H9 (cell line): ENCODE results near the gene ZNRF1. TPM values are rescaled to one million over a fixed set of nuclear protein-coding genes. Genes with fewer than 3 reads are reported as not detected.

ENCODE experiments used
- DNase-seq: peaks from one replicate; pipeline ENCODE4 v3.0.0-alpha.2; 2017
- H2AFZ ChIP-seq: one replicate; pipeline ENCODE4 v1.6.1; 2013; ENCODE audit warnings: mild to moderate bottlenecking, low read length, control low read depth, moderate library complexity
- H2AK5ac ChIP-seq: 2 replicates; pipeline ENCODE4 v1.6.1; 2013; ENCODE audit warnings: low read length, control low read depth, mixed read lengths; ENCODE audit not compliant: insufficient read length
- H2BK120ac ChIP-seq: one replicate; pipeline ENCODE4 v1.6.1; 2013; ENCODE audit warnings: low read depth, mild to moderate bottlenecking, low read length, control low read depth, inconsistent platforms; ENCODE audit not compliant: poor library complexity, severe bottlenecking
- H2BK12ac ChIP-seq: 2 replicates; pipeline ENCODE4 v1.6.1; 2013; ENCODE audit warnings: low read length, control low read depth, mixed read lengths, low read depth; ENCODE audit not compliant: insufficient read length
- H2BK15ac ChIP-seq: 2 replicates; pipeline ENCODE4 v1.6.1; 2013; ENCODE audit warnings: low read depth, low read length, control low read depth
- H2BK20ac ChIP-seq: one replicate; pipeline ENCODE4 v1.6.1; 2013; ENCODE audit warnings: low read depth, mild to moderate bottlenecking, low read length, control low read depth, inconsistent platforms; ENCODE audit not compliant: poor library complexity, severe bottlenecking
- H2BK5ac ChIP-seq: 2 replicates; pipeline ENCODE4 v1.6.1; 2013; ENCODE audit warnings: low read length, control low read depth, mixed read lengths; ENCODE audit not compliant: insufficient read length
- H3K14ac ChIP-seq: 2 replicates; pipeline ENCODE4 v1.6.1; 2013; ENCODE audit warnings: low read length, control low read depth; ENCODE audit not compliant: insufficient read depth
- H3K18ac ChIP-seq: 2 replicates; pipeline ENCODE4 v1.6.1; 2013; ENCODE audit warnings: low read depth, mild to moderate bottlenecking, mixed read lengths, low read length, control low read depth; ENCODE audit not compliant: insufficient read length
- H3K23ac ChIP-seq: 2 replicates; pipeline ENCODE4 v1.6.1; 2013; ENCODE audit warnings: low read length, control low read depth, mixed read lengths, low read depth; ENCODE audit not compliant: insufficient read length
- H3K23me2 ChIP-seq: 2 replicates; pipeline ENCODE4 v1.6.1; 2013; ENCODE audit warnings: low read depth, mild to moderate bottlenecking, mixed read lengths, low read length, control low read depth; ENCODE audit not compliant: insufficient read length, poor library complexity, severe bottlenecking
- H3K27ac ChIP-seq: 2 replicates; pipeline ENCODE4 v1.5.1; 2013; ENCODE audit warnings: low read length, control low read depth, mixed read lengths, low read depth; ENCODE audit not compliant: insufficient read length
- H3K27me3 ChIP-seq: 2 replicates; pipeline ENCODE4 v1.6.1; 2013; ENCODE audit warnings: low read length, control low read depth, inconsistent platforms; ENCODE audit not compliant: insufficient read depth
- H3K4ac ChIP-seq: 2 replicates; pipeline ENCODE4 v1.6.1; 2013; ENCODE audit warnings: low read depth, mild to moderate bottlenecking, control low read depth, inconsistent platforms, low read length, moderate library complexity
- H3K4me1 ChIP-seq: 2 replicates; pipeline ENCODE4 v1.6.1; 2013; ENCODE audit warnings: low read length, control low read depth, inconsistent platforms; ENCODE audit not compliant: insufficient read depth
- H3K4me2 ChIP-seq: 2 replicates; pipeline ENCODE4 v1.6.1; 2013; ENCODE audit warnings: low read length, control low read depth, mixed read lengths; ENCODE audit not compliant: insufficient read length, insufficient read depth
- H3K56ac ChIP-seq: 2 replicates; pipeline ENCODE4 v1.6.1; 2013; ENCODE audit warnings: low read depth, mild to moderate bottlenecking, mixed read lengths, low read length, control low read depth; ENCODE audit not compliant: insufficient read length
- H3K79me1 ChIP-seq: 2 replicates; pipeline ENCODE4 v1.6.1; 2013; ENCODE audit warnings: low read depth, mild to moderate bottlenecking, moderate library complexity, low read length, control low read depth, inconsistent platforms; ENCODE audit not compliant: insufficient read depth, poor library complexity, severe bottlenecking
- H3K79me2 ChIP-seq: 2 replicates; pipeline ENCODE4 v1.6.1; 2013; ENCODE audit warnings: low read length, control low read depth, inconsistent platforms; ENCODE audit not compliant: insufficient read depth
- H3K9ac ChIP-seq: 2 replicates; pipeline ENCODE4 v1.6.1; 2013; ENCODE audit warnings: low read length, control low read depth, mixed read lengths; ENCODE audit not compliant: insufficient read length; ENCODE audit errors: extremely low read depth
- H3K9me3 ChIP-seq: one replicate; pipeline ENCODE4 v1.6.1; 2013; ENCODE audit warnings: low read depth, low read length, inconsistent platforms; ENCODE audit not compliant: control insufficient read depth
- H3T11ph ChIP-seq: one replicate; pipeline ENCODE4 v1.6.1; 2013; ENCODE audit warnings: mild to moderate bottlenecking, low read length, control low read depth, inconsistent platforms
- H4K20me1 ChIP-seq: one replicate; pipeline ENCODE4 v1.6.1; 2013; ENCODE audit not compliant: control insufficient read depth, insufficient read length, insufficient read depth
- H4K5ac ChIP-seq: 2 replicates; pipeline ENCODE4 v1.6.1; 2013; ENCODE audit warnings: low read depth, mild to moderate bottlenecking, mixed read lengths, low read length, control low read depth; ENCODE audit not compliant: insufficient read length
- H4K8ac ChIP-seq: replicated peaks from 2 replicates; pipeline ENCODE4 v1.6.1; 2013; ENCODE audit warnings: low read length, control low read depth, mixed read lengths, low read depth; ENCODE audit not compliant: insufficient read length
- H4K91ac ChIP-seq: 2 replicates; pipeline ENCODE4 v1.6.1; 2013; ENCODE audit warnings: low read depth, mild to moderate bottlenecking, moderate library complexity, mixed read lengths, low read length, control low read depth; ENCODE audit not compliant: insufficient read length
- H3K27ac Mint-ChIP-seq, 3 experiments: 2 replicates in 2 of 3; 3 replicates in 1 of 3; pipeline ENCODE4 v1.8.0; 2020 to 2021; ENCODE audit warnings: mixed read lengths in 3 of 3, mild to moderate bottlenecking in 1 of 3, moderate library complexity in 1 of 3
- H3K27me3 Mint-ChIP-seq: 2 replicates; pipeline ENCODE4 v1.8.0; 2021; ENCODE audit warnings: low read depth, mild to moderate bottlenecking, moderate library complexity, mixed read lengths
- H3K36me3 Mint-ChIP-seq, 3 experiments: 2 replicates in 2 of 3; 3 replicates in 1 of 3; pipeline ENCODE4 v1.8.0; 2020 to 2021; ENCODE audit warnings: low read depth in 3 of 3, mixed read lengths in 3 of 3; ENCODE audit not compliant: insufficient read depth in 1 of 3
- H3K4me1 Mint-ChIP-seq, 2 experiments: 2 replicates each; pipeline ENCODE4 v1.8.0; 2020; ENCODE audit warnings: mixed read lengths in 2 of 2
- H3K4me3 Mint-ChIP-seq, 2 experiments: 2 replicates in 1 of 2; 3 replicates in 1 of 2; pipeline ENCODE4 v1.8.0; 2020 to 2021; ENCODE audit warnings: mild to moderate bottlenecking in 2 of 2, mixed read lengths in 2 of 2, moderate library complexity in 1 of 2
- H3K9me3 Mint-ChIP-seq, 2 experiments: 2 replicates in 1 of 2; 3 replicates in 1 of 2; pipeline ENCODE4 v1.8.0; 2020; ENCODE audit warnings: mild to moderate bottlenecking in 2 of 2, mixed read lengths in 2 of 2, moderate library complexity in 1 of 2
- WGBS: extraction: QIAGEN DNeasy Blood & Tissue Kit; methylation state at CpG from one replicate; pipeline ENCODE4 v1.1.7; 2013; ENCODE audit warnings: missing lambda C conversion rate, low lambda C conversion rate, mixed read lengths; ENCODE audit not compliant: insufficient read length; ENCODE audit errors: extremely low coverage; 5-methylcytosine and 5-hydroxymethylcytosine counted together
- total RNA-seq: library from RNA; stranded (reverse); gene quantifications from 2 replicates; pipeline ENCODE4 v1.2.1, GENCODE V29; 2021
- TF ChIP-seq, protein P1 (sequence below): fragments of 200-600 bp; sonication (generic); conservative IDR thresholded peaks from 3 replicates; pipeline ENCODE4 v1.8.0; 2021; ENCODE audit warnings: antibody characterized with exemption, mild to moderate bottlenecking

Gene ZNRF1
- total RNA-seq, 1 experiment from 2014 or later: 49.6 TPM

- Histone ChIP-seq H3K79me2 (peaks cover 8% of the 10 kb centered on the region; the same call in 1 of the 2 replicates), H3K14ac (no peak overlapping the region), H3K56ac (no peak overlapping the region), H3K4me1 (no peaks in the 10 kb centered on the region), H4K20me1 (no peaks in the 10 kb centered on the region), H2AFZ (no peak overlapping the region), H3K23me2 (no peaks in the 10 kb centered on the region), H3K9me3 (no peaks in the 10 kb centered on the region), H3K18ac (no peak overlapping the region), H3T11ph (no peak overlapping the region), H3K23ac (no peak overlapping the region), H3K79me1 (peaks cover 8% of the 10 kb centered on the region), H2BK20ac (no peak overlapping the region), H2BK120ac (no peak overlapping the region), H3K4me2 (no peak overlapping the region), H4K5ac (no peak overlapping the region), H2BK5ac (no peak overlapping the region), H3K27ac (no peak overlapping the region), H4K8ac (no peak overlapping the region), H3K9ac (no peak overlapping the region), H4K91ac (no peak overlapping the region), H2BK12ac (no peak overlapping the region), H3K27me3 (no peaks in the 10 kb centered on the region), H2BK15ac (no peak overlapping the region), H3K4ac (no peak overlapping the region), H2AK5ac (no peak overlapping the region)
- TF ChIP-seq, protein P1, sequence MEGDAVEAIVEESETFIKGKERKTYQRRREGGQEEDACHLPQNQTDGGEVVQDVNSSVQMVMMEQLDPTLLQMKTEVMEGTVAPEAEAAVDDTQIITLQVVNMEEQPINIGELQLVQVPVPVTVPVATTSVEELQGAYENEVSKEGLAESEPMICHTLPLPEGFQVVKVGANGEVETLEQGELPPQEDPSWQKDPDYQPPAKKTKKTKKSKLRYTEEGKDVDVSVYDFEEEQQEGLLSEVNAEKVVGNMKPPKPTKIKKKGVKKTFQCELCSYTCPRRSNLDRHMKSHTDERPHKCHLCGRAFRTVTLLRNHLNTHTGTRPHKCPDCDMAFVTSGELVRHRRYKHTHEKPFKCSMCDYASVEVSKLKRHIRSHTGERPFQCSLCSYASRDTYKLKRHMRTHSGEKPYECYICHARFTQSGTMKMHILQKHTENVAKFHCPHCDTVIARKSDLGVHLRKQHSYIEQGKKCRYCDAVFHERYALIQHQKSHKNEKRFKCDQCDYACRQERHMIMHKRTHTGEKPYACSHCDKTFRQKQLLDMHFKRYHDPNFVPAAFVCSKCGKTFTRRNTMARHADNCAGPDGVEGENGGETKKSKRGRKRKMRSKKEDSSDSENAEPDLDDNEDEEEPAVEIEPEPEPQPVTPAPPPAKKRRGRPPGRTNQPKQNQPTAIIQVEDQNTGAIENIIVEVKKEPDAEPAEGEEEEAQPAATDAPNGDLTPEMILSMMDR: no peak
- DNase-seq: no peak
- H3K4me1 Mint-ChIP-seq: peaks cover 12 to 17% of the 10 kb centered on the region in 2 experiments
- peaks cover 28 to 43% (median 33%) of the 10 kb centered on the region in 3 experiments for H3K36me3 Mint-ChIP-seq
- H3K27me3 Mint-ChIP-seq: no peaks in the 10 kb centered on the region
- H3K27ac Mint-ChIP-seq: no peak overlapping the region
- no peak overlapping the region; a peak in 1 of 5 replicates for H3K4me3 Mint-ChIP-seq
- no CpG with 5 or more reads among the region's 7 CpGs for WGBS
- peaks cover 25 to 29% of the 10 kb centered on the region in 2 experiments for H3K9me3 Mint-ChIP-seq
These were observed 20.8 kb downstream of the ZNRF1 start for GRCh38 chr16:75019586-75019985.
